SU-DHL-6 (cell line): ENCODE results near the gene TNFRSF1B.

Experiments
- EZH2phosphoT487 ChIP-seq: fragments of 200-600 bp; sonication (generic), shearing (Covaris generic); conservative IDR thresholded peaks from 2 replicates; pipeline ENCODE4 v1.6.1; 2018; ENCODE audit warnings: mild to moderate bottlenecking, antibody characterized with exemption, low read length, moderate library complexity, mixed read lengths
- TF ChIP-seq, protein P1 (sequence below): fragments of 200-600 bp; sonication (generic); IDR thresholded peaks from one replicate; pipeline ENCODE4 v1.5.1; 2017; ENCODE audit warnings: antibody characterized with exemption, mild to moderate bottlenecking, low read length, moderate library complexity; ENCODE audit not compliant: insufficient read depth, poor library complexity, severe bottlenecking

DNA sequence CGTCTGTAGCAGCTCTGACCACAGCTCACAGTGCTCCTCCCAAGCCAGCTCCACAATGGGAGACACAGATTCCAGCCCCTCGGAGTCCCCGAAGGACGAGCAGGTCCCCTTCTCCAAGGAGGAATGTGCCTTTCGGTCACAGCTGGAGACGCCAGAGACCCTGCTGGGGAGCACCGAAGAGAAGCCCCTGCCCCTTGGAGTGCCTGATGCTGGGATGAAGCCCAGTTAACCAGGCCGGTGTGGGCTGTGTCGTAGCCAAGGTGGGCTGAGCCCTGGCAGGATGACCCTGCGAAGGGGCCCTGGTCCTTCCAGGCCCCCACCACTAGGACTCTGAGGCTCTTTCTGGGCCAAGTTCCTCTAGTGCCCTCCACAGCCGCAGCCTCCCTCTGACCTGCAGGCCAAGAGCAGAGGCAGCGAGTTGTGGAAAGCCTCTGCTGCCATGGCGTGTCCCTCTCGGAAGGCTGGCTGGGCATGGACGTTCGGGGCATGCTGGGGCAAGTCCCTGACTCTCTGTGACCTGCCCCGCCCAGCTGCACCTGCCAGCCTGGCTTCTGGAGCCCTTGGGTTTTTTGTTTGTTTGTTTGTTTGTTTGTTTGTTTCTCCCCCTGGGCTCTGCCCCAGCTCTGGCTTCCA lies 40.1 kb downstream of the TNFRSF1B start:
- TF ChIP-seq, protein P1, sequence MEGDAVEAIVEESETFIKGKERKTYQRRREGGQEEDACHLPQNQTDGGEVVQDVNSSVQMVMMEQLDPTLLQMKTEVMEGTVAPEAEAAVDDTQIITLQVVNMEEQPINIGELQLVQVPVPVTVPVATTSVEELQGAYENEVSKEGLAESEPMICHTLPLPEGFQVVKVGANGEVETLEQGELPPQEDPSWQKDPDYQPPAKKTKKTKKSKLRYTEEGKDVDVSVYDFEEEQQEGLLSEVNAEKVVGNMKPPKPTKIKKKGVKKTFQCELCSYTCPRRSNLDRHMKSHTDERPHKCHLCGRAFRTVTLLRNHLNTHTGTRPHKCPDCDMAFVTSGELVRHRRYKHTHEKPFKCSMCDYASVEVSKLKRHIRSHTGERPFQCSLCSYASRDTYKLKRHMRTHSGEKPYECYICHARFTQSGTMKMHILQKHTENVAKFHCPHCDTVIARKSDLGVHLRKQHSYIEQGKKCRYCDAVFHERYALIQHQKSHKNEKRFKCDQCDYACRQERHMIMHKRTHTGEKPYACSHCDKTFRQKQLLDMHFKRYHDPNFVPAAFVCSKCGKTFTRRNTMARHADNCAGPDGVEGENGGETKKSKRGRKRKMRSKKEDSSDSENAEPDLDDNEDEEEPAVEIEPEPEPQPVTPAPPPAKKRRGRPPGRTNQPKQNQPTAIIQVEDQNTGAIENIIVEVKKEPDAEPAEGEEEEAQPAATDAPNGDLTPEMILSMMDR, result no peak
- TF ChIP-seq EZH2phosphoT487, result no peak
